Measurements from ENCODE around the gene INSYN2B.

GRCh38 chr5:169933616-169934015 lies 46.7 kb downstream of the INSYN2B start:
- no peak for TF ChIP-seq CTCF (IDR thresholded peaks at IDR 0.05)
- TF ChIP-seq ZNF396 (CRISPR knock-in tag; IDR thresholded peaks at IDR 0.05; ENCODE audit: borderline replicate concordance) = no peak
- TF ChIP-seq PREB (CRISPR knock-in tag; IDR thresholded peaks at IDR 0.05; ENCODE audit: borderline replicate concordance) = no peak
- no peak for TF ChIP-seq NR3C1 (CRISPR knock-in tag; conservative IDR thresholded peaks at IDR 0.05; ENCODE audit: low read depth)
- TF ChIP-seq MLX (CRISPR knock-in tag; IDR thresholded peaks at IDR 0.05) = no peak
- TF ChIP-seq TEAD4 (CRISPR knock-in tag; IDR thresholded peaks at IDR 0.05) = no peak
- TF ChIP-seq NR1H2 (CRISPR knock-in tag; IDR thresholded peaks at IDR 0.05) = no peak
- no peak for TF ChIP-seq EMX1 (CRISPR knock-in tag; IDR thresholded peaks at IDR 0.05)
- no peak for TF ChIP-seq JUN (CRISPR knock-in tag; IDR thresholded peaks at IDR 0.05)
- TF ChIP-seq FOXP4 (CRISPR knock-in tag; IDR thresholded peaks at IDR 0.05) = no peak
- no peak for TF ChIP-seq TCF7 (CRISPR knock-in tag; IDR thresholded peaks at IDR 0.05; ENCODE audit: low read depth)
- no peak for TF ChIP-seq USF2 (CRISPR knock-in tag; IDR thresholded peaks at IDR 0.05)
- TF ChIP-seq ZBTB21 (CRISPR knock-in tag; IDR thresholded peaks at IDR 0.05; ENCODE audit: borderline replicate concordance) = no peak

Data from WTC11 (cell line).